ENCODE data around the gene FBXO21.

FBXO21 gene

DNA sequence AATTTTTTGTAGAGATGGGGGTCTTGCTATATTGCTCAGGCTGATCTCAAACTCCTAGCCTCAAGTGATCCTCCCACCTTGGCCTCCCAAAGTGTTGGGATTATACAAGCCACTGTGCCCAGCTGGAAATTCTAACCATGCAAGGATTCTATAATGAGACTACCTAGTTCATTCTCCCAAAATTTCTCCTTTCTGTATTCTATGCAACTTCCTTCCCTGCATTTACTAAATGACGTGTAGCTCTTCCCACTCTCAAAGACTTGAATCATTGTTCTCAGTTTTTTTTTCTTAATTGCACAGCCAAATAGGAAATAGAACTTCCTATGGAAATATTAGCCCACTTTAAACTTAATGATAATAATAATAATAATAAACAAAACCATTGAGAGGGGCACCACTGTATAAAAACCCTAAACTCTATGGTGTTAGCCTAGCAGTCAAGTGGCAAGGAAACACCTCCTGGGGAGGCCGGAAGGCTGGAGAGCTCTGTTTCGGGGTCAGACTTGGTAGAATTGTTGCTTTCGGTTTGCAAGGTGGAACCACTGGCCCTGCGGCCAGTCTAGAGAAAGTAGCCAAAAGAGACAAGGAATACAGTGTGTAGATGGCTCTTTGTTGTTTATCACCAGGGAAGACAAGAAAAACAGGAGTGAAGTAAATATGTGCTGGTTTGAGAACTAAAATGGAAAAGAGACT is 51.1 kb downstream of the FBXO21 start:
- no peak for DNase-seq (ENCODE audit: low read depth, low spot score)

DNA sequence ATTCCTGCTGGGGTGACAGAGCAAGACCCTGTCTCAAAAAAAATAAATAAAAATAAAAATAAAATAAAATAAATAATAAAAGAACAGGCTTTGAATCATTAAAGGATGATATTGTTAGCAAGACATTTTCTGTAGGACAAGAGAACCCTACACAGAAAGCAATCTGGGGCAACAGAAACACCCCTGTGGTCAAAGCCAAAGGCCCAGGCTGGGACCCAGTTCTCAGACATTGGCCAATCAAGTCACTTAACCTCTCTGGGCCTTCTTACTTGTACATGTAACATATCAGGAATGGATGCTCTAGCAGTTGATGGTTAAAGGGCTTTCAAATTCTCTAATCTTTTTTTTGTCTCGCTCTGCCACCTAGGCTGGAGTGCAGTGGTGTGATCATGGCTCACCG is 55.5 kb downstream of the FBXO21 start:
- DNase-seq (ENCODE audit: low read depth, low spot score) = no peak

DNA sequence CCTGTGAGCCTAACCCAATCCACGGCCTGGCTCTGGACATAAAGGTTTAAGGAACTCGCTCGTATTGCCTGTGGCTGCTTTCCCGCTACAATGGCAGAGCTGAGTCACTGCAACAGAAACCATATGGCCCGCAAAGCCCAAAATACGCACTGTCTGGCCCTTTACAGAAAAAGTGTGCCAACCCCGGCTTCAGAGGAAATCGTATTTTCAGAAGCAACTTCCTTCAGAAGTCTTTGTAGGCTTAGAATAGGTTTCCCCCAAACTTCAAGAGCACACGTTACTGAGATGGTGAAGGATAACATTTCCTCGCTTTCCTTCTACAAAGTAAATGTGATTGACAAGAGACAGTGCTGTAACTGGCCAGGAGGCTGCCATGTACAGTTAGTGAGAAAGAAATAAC is 56.2 kb downstream of the FBXO21 start:
- no peak for DNase-seq (ENCODE audit: low read depth, low spot score)

DNA sequence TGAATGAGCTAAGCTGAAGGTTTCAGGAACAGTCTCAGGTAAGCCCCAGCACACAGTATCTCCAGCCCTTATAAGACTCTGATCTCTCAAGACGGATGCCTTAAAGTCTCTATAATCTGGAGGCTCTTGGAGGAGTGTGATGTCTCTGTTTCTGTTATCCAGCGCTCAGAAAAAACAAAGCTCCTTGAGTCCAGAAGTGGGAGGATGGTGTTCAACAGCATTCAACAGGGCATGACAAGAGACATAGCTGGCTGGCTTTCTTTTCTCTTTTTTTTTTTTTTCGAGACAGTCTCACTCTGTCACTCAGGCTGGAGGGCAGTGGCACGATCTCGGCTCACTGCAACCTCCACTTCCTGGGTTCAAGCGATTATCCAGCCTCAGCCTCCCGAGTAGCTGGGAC is 59.5 kb downstream of the FBXO21 start:
- DNase-seq (ENCODE audit: low read depth, low spot score) = no peak

DNA sequence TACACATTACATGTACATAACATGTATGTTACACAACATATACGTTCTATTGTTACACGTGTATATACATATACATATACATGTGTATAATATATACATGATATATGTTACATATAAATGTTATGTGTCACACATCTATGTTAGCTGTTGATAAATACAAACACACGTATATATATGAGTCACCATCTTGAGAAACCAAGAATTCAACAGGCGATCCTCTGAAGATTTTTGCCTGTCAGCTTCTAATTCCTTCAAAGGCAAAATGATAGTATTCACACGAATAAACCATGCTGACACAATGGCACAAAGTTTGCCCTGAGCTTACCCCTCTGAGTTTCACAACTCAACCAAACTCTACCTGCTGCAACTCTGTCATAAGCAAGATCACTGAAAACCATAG is 60.9 kb downstream of the FBXO21 start:
- DNase-seq (ENCODE audit: low read depth, low spot score) = no peak

DNA sequence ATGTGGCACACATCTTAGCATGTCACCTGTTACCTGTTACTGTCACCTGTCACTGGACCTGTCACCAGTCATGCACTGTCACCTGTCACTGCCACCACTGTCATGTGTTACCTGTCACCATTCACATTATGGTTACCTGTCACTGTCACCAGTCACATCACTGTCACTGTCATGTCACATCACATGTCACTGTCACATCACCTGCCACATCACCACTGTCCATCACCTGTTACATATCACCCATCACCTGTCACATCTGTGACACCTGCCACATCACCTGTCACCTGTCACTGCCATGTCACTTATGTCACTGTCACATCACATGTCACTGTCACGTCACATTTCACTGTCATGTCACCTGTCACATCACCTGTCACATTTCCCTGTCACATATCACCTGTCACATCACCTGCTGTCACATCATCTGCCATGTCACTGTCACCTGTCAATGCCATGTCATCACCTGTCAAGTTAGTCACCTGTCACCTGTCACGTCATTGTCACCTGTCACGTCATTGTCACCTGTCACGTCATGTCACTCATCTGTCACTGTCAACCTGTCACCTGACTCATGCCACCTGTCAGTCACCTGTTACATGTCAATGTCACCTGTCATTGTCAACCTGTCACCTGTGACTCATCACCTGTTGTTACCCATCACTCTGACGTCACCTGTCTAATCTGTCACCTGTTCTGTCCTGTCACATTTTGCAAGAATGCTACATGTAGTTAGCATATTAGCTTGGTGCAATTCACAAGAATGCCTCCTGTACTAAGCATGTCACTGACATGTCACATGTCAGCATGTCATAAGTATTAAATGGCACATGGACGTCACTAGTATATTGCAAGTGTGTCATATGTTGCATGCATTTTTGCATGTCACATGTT is 62.1 kb downstream of the FBXO21 start:
- no peak for DNase-seq (ENCODE audit: low read depth, low spot score)

DNA sequence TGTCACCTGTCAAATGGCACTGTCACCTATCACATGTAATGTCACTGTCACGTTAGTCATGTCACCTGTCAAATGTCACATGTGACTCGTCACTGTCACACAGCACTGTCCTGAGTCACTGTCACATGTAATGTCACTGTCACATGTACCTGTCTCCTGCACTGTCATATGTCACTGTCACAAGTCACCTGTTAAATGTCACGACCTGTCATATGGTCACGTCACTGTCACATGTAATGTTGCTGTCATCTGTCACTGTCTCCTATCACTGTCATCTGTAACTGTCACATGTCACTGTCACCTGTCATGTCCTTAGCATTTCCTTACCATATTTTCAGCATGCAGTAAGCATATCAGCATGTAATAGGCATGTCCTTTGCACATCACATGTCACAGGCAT is 63.9 kb downstream of the FBXO21 start:
- no peak for DNase-seq (ENCODE audit: low read depth, low spot score)

DNA sequence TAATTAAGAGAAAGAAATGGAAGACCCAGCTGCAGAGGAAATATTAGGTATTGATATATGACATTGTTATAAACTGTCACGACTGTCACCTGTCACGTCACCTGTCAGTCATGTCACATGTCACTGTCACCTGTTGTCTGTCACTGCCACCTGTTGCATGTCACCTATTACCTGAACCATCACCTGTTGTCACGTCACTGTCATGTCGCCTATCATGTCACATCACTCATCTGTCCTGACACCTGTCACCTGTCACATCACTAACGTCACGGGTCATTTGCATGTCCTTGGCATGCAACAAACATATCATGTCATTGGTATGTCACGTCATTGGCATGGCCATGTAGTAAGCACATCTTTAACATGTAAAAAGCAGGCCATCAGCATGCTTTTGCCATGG is 64.5 kb downstream of the FBXO21 start:
- no peak for DNase-seq (ENCODE audit: low read depth, low spot score)

DNA sequence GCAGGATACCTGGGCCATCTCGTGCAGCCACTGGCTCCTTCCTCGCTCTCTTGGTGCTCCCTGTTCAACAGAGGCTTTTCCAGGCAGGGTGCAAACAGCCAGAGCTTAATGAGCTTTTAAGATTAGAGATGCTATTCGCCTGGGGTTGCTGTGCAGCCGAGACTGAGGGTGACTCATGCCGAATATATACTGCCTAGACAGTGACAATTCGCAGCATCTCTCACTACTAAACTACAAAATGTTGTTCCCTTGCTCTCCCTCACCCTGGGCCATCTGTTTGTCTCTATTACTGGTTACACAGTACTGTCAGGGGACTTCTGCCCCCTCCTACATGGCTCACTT is 65.0 kb downstream of the FBXO21 start:
- DNase-seq (ENCODE audit: low read depth, low spot score) = no peak

DNA sequence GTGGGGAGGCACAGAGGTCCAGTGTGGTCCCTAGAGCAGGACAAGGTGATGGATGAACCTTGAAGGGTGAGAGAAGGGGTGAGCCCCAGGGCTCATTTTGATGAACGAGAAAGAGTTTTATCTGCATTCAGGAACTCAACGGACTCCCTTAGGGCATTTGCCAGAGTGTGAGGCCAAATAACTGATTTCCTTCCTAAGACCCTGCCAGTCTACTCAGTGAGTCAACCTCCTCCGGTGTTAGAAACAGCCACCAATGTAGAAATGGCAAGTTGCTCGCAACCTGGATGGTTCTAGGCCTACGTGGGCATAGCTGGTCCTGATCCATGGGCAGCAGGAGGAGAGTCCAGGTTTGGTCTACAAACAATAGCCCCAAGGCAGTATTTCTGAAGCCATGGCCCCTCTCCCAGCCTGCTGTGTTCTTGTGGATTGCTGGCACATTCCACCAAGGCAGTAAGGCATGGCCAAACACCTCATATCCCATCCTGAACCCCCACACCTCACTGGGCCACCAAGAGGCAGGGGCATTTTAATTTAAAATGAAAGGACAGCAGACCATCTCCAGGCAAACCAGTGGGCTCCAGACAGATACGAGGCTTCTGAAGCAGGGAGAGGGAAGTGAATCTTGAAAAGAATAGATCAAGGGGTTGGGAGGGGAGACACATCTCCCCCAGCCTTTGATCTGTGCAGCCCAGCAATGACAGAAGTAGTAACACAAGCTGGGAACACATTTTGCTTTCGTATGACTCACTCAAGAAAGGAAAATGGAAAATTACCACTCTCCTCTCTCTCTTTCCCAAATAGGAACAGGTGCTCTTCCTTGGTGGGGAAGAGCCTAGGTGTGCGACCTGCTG is 65.6 kb downstream of the FBXO21 start:
- no peak for DNase-seq (ENCODE audit: low read depth, low spot score)

DNA sequence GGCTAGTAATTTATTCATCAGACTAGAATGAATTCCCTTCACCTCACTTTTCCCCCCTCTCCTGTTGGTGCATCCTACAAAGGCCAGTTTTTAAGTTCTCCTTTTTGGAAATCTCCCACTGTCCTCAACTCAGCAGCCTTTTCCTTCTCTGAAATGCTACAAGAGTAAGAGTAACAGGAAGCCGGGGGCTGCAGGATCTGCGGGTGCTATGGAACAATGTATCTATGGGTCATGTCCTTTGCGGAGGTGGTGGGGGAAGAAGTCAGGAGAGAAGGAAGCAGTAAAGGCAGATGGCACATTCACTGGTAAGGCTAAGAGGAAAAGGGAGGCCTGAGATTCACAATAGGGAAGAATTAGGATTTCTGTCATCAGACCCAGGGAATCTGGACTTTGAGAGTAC is 68.8 kb downstream of the FBXO21 start:
- DNase-seq (ENCODE audit: low read depth, low spot score) = no peak

DNA sequence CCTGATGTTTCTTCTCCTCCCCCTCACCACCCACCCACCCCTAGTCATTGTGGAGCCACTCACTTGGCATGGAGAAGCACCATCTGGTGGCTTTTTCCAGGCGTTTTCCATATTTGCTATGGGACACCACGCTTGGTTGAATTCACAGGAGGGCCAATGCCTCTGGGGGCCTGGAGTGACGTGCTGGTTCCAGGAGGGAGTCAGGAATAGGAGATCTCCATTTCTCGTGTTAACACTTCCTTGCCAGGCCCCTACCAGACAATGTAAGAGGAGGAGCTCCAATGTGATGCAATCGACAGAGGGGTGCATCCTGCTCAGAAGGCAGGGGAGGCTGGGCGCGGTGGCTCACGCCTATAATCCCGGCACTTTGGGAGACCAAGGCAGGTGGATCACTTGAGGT is 69.5 kb downstream of the FBXO21 start:
- DNase-seq (ENCODE audit: low read depth, low spot score) = no peak

DNA sequence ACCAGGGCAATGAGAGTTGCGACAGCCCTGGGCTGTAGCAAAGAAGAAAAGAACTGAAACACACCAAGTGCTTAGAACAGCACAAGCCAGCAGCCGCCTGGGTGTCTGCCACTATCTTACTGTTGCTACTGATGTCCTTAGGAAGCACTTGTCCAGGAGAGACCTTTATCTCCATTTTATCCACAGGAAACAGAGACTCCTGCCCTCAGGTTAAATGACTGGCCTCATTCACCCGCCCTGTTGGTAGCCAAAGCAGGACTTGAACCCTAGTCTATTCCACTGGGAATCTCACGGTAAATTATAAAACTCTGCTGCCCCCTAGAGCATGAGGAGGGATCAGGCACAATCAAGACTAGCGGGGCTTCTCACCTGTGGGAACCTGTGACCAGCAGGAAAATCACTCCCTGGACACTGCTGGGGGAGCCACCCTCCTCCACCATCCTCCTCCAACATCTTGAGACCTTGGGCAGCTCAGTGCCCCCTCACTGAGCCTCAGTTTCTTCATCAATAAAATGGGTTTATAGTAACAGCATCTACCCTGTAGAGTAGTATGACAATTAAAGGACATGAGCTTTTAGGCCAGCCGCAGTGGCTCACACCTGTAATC is 70.6 kb downstream of the FBXO21 start:
- no peak for DNase-seq (ENCODE audit: low read depth, low spot score)

DNA sequence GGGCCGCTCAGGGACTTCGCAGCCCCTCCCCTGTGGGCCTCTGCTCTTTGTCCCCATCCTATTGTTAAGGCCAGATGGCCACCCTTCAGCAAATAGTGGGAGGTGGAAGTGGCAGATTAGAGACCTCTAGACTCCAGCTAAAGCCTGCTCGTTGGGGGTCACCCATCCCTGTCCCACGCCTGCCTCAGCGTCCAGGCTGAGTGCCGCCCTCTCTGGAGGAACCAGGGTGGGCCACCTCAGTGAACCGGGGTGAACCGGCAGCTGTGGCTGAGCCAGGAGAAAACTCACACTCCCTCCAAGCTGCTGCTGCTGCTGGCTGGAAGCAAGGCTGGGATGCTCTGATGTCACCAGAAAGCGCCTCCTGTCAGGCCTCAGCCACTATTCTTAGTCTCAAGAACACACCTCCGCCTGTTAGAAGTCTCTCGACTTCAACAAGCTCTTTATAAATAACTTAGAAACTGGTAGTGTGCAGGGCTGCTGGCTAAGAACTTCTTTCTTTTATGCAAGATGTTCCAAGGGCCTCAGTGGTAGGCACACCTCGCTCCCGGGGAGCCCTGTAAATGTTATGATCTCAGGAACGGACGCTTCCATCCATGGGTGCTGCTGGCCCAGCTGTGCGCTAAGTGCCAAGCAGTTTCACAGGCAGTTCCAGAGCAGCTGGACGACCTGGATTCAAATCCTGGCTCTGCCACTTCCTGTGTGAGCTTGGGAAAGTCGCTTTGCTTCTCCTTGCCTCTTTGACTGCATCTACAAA is 71.3 kb downstream of the FBXO21 start:
- no peak for DNase-seq (ENCODE audit: low read depth, low spot score)

DNA sequence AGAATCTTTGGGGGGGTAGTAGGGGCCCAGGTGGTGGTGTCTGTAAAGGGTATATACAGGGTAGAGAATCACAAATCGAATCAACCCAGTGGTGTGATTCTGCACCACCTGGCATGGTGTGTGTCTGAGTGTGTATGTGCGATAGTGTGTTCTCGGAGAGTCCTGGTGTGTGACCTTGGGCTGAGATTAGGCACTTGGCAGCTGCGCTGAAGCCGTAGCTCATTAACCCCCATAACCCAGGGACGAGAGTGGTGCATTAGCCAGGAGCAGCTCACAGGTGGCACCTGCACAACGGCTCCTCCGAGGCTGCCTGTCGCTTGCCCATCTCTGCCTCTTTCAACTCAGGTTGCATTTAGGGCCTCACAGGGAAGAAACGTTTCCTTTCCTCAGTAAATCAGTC is 75.5 kb downstream of the FBXO21 start:
- no peak for DNase-seq (ENCODE audit: low read depth, low spot score)

DNA sequence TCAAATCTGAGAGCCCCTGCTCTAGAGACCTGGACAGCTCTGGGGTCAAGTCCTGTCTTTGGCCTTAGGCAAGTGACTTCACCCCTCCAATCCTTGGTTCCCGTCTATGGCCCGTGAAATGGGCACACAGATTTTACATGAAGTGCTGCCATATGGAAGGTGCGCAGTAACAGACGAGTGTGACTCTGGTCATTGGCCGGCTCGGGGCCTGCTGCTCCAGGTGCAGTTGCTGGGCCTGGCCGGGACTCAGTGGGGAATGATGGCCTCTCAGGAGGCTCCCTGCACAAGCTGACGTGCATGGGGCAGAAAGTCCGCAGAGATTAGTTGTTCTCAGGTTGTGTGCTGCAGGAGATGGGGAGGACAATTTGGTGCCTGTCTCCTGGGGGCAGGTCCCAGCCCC is 77.0 kb downstream of the FBXO21 start:
- no peak for DNase-seq (ENCODE audit: low read depth, low spot score)

DNA sequence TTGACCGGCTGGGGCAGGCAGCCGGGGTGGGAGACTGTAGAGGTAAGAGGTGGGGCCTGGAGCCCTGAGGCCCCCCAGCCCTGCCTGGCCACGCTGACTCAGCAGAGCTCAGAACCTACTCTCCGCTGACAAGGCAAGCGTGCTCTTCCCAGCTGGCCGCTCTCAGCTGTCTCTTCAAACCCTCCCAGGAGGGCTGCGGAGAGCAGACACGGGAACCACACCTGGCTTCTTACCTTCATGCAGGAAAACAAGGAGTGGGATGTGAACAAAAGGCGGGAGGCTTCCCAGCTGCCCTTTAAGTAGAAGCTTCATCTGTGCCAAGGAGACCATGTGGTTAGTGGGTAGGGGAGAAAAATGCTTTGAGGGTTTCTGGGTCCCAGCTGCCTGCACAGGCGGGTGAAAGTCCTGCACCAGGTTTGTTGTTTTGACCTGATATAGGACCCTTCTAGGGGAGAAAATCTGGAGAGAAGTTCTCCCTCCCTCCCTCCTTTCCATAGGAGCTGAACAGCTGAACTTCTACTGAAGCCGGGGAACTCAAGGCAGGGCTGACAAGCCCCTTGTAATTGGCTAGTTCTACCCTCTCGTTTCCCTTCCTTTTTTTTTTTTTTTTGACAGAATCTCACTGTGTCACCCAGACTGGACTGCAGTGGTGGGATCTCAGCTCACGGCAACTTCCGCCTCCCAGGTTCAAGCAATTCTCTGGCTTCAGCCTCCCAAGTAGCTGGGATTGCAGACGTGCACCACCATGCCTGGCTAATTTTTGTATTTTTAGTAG is 78.3 kb downstream of the FBXO21 start:
- DNase-seq (ENCODE audit: low read depth, low spot score) = no peak

DNA sequence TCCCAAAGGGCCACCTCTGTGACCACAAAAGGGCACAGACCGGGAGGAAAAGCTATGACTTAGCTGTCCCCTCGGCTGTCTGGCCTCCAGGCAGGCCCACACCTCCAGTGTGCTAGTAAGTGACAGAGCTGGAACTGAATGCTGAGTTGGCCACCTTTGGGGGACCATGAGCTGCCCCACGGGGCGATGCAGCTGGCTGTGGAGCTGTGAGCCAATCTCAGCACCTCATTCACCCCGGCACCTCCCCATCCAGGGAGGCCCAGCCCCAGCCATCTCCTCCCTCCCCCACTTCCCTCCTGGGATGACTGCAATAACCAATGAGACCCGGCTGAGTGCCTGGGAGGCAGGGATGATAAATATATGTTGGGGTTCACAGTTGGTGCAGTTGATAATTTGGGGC is 78.9 kb downstream of the FBXO21 start:
- no peak for DNase-seq (ENCODE audit: low read depth, low spot score)

DNA sequence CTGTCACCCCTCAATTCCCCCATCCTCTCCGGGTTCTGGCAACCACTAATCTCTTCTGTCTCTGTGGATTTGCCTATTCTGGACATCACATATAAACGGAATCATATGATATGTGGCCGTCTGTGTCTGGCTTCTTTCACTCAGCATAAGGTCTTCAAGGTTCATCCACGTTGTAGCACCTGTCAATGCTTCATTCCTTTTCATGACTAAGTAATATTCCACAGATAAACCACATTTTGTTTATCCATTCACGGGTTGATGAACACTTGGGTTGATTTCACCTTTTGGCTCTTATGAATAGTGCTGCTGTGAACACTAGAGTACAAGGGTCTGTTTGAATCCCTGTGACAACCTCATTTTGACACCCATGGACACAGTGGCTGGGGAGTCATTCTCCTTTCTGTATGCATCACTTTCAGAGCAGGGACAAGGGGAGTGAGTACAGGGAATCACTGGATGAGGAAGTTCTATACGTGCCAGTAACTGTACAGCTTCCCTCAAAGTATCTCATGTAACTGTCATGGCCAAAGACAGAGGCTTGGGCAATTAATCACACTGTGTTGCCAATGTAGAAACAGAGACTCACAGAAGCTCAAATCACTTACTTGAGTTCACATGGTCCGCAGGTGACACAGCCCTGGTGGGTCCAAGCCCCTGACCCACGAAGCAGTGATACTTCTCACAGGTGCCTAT is 80.2 kb downstream of the FBXO21 start:
- DNase-seq (ENCODE audit: low read depth, low spot score) = no peak

DNA sequence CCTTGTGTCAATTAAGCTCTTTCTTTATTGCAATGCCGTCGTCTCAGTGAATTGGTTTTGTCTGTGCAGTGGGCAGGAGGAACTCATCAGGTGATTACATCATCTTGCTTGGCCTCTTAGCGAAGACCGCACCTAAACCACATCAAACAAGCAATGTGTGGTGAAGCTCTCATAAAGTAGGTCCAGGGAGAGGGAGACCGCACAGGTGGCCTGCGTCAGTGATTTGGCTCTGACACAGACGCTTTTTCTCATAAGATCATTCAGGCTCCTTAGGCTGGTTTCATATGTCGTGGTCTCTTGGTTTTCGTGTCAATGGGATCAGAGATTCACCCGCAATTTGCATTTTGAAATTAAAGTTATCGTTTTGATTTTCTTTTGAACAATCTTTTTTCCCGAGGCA is 84.4 kb downstream of the FBXO21 start:
- DNase-seq (ENCODE audit: low read depth, low spot score) = no peak

Measured in smooth muscle cell of the brain vasculature (primary cell).